PC-3 (cell line): ENCODE data around the gene RETSAT. TPM values are rescaled to one million over a fixed set of nuclear protein-coding genes. Genes with fewer than 3 reads are reported as not detected.

Source experiments
- ATAC-seq: fragments of 200-7000 bp; cut with Tn5 transposase; 2 replicates; pipeline ENCODE4 v1.9.1; 2020; ENCODE audit warnings: mild to moderate bottlenecking, moderate library complexity
- BruUV-seq: library from RNA; stranded (reverse); fragments of 400-500 nt; replicated peaks from 2 replicates; lab custom pipeline; 2021; lab: Mats Ljungman, UMichigan
- CTCF ChIA-PET: fragments of 300-600 bp; sonication (Branson Sonifier 250); formaldehyde crosslinking; loops from one replicate; lab custom pipeline; 2022; ENCODE audit warnings: antibody characterized with exemption; lab: Charles Lee
- POLR2A ChIA-PET: fragments of 300-600 bp; sonication (Branson Sonifier 250); formaldehyde crosslinking; loops from one replicate; lab custom pipeline; 2022; ENCODE audit warnings: antibody characterized with exemption; ENCODE audit not compliant: unreplicated experiment; lab: Charles Lee
- DNase-seq: peaks from one replicate; pipeline ENCODE4 v3.0.0-alpha.2; 2015
- H2AFZ ChIP-seq: fragments of 300-600 bp; sonication (generic); 2 replicates; pipeline ENCODE4 v1.6.0; 2016; ENCODE audit warnings: antibody characterized with exemption, low read length
- H3F3A ChIP-seq: fragments of 300-600 bp; sonication (generic); one replicate; pipeline ENCODE4 v1.6.0; 2017; ENCODE audit warnings: antibody characterized with exemption, low read length, control low read depth, mild to moderate bottlenecking; ENCODE audit not compliant: unreplicated experiment
- H3K27ac ChIP-seq: fragments of 300-600 bp; sonication (generic); 2 replicates; pipeline ENCODE4 v1.5.1; 2016; ENCODE audit warnings: mild to moderate bottlenecking, low read length
- H3K27me3 ChIP-seq: fragments of 300-600 bp; sonication (generic); 2 replicates; pipeline ENCODE4 v1.6.1; 2016; ENCODE audit warnings: low read length, mixed read lengths
- H3K36me3 ChIP-seq: fragments of 300-600 bp; sonication (generic); 2 replicates; pipeline ENCODE4 v1.6.1; 2016; ENCODE audit warnings: low read depth, mixed run types, low read length, mixed read lengths
- H3K4me1 ChIP-seq: fragments of 300-600 bp; sonication (generic); 2 replicates; pipeline ENCODE4 v1.5.1; 2016; ENCODE audit warnings: low read length; ENCODE audit not compliant: insufficient read depth
- H3K4me2 ChIP-seq: fragments of 300-600 bp; sonication (generic); 2 replicates; pipeline ENCODE4 v1.6.0; 2016; ENCODE audit warnings: low read length
- H3K4me3 ChIP-seq: fragments of 300-600 bp; sonication (generic); 2 replicates; pipeline ENCODE4 v1.5.1; 2016; ENCODE audit warnings: mild to moderate bottlenecking, low read length, mixed read lengths
- H3K79me2 ChIP-seq: fragments of 300-600 bp; sonication (generic); 2 replicates; pipeline ENCODE4 v1.6.1; 2017; ENCODE audit warnings: low read length, mixed read lengths
- H3K9ac ChIP-seq: fragments of 300-600 bp; sonication (generic); 2 replicates; pipeline ENCODE4 v1.6.0; 2016; ENCODE audit warnings: mild to moderate bottlenecking, low read length
- H3K9me2 ChIP-seq: fragments of 300-600 bp; sonication (generic); replicated peaks from 2 replicates; pipeline ENCODE4 v1.6.1; 2016; ENCODE audit warnings: mixed run types, low read length, mixed read lengths
- H3K9me3 ChIP-seq: fragments of 300-600 bp; sonication (generic); 2 replicates; pipeline ENCODE4 v1.6.1; 2016; ENCODE audit warnings: low read length, mixed read lengths
- H4K20me1 ChIP-seq: fragments of 300-600 bp; sonication (generic); 2 replicates; pipeline ENCODE4 v1.6.1; 2016; ENCODE audit warnings: low read length, mixed read lengths
- EZH2 ChIP-seq: fragments of 300-600 bp; sonication (generic); IDR thresholded peaks from one replicate; pipeline ENCODE4 v1.6.1; 2017; ENCODE audit warnings: antibody characterized with exemption, mild to moderate bottlenecking, low read length; ENCODE audit not compliant: unreplicated experiment
- EZH2phosphoT487 ChIP-seq: fragments of 300-600 bp; sonication (generic); IDR thresholded peaks from 2 replicates; pipeline ENCODE4 v1.6.1; 2018; ENCODE audit warnings: mild to moderate bottlenecking, antibody characterized with exemption, low read length, borderline replicate concordance
- intact Hi-C: fragments of 100-400 bp; cut with micrococcal nuclease; formaldehyde crosslinking; loops from 2 replicates; pipeline ENCODE4 v1.9.0; 2023
- total RNA-seq: library from RNA; depleted of rRNA; stranded (reverse); fragments of >200 nt; gene quantifications from 2 replicates; pipeline ENCODE4 v1.2.3, GENCODE V29; 2014
- TF ChIP-seq, protein P1 (sequence below): fragments of 300-600 bp; sonication (generic); conservative IDR thresholded peaks from 2 replicates; pipeline ENCODE4 v1.5.1; 2017; ENCODE audit warnings: antibody characterized with exemption, low read depth, mild to moderate bottlenecking, low read length

Gene RETSAT
- total RNA-seq, 1 experiment from 2014 or later = 39.1 TPM

DNA sequence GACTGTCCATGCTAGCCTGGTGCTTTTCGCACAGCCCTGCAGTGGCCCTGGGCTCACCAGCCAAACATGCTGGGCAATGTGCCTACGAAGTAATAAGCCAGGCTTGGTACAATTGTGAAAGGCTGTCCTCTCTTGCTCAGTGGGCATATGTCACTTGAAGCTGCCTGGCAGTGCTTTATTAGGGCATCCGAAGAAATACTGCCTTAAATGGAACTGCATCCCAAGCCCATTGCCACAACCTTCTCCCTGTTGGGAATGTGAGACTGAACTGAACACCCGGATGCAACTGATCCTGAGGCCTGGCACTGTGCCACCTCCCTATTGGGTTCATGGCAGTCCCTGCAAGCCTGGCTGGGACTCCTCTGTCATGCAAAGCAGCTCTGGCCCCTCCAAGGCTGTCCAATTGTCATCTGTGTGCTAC lies 39.9 kb upstream of the RETSAT start:
- Histone ChIP-seq H2AFZ (no peak overlapping the region), H3K9ac (no peak overlapping the region), H4K20me1 (no peaks in the 10 kb centered on the region), H3K4me1 (peaks cover 19% of the 10 kb centered on the region), H3K4me3 (no peak overlapping the region), H3F3A (no peaks in the 10 kb centered on the region), H3K4me2 (no peak overlapping the region), H3K9me2 (no peaks in the 10 kb centered on the region), H3K79me2 (no peaks in the 10 kb centered on the region), H3K36me3 (peaks cover 11% of the 10 kb centered on the region; the same call in 1 of the 2 replicates), H3K27ac (no peak overlapping the region), H3K9me3 (no peaks in the 10 kb centered on the region), H3K27me3 (no peaks in the 10 kb centered on the region)
- no peak for TF ChIP-seq EZH2
- TF ChIP-seq, protein P1, sequence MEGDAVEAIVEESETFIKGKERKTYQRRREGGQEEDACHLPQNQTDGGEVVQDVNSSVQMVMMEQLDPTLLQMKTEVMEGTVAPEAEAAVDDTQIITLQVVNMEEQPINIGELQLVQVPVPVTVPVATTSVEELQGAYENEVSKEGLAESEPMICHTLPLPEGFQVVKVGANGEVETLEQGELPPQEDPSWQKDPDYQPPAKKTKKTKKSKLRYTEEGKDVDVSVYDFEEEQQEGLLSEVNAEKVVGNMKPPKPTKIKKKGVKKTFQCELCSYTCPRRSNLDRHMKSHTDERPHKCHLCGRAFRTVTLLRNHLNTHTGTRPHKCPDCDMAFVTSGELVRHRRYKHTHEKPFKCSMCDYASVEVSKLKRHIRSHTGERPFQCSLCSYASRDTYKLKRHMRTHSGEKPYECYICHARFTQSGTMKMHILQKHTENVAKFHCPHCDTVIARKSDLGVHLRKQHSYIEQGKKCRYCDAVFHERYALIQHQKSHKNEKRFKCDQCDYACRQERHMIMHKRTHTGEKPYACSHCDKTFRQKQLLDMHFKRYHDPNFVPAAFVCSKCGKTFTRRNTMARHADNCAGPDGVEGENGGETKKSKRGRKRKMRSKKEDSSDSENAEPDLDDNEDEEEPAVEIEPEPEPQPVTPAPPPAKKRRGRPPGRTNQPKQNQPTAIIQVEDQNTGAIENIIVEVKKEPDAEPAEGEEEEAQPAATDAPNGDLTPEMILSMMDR = no peak
- no peak for TF ChIP-seq EZH2phosphoT487
- ATAC-seq (no peak), DNase-seq (no peak)
- BruUV-seq = no TSS peak
- ChIA-PET CTCF (no interaction called here), POLR2A (no interaction called here)
- intact Hi-C loops = no loop called here

DNA sequence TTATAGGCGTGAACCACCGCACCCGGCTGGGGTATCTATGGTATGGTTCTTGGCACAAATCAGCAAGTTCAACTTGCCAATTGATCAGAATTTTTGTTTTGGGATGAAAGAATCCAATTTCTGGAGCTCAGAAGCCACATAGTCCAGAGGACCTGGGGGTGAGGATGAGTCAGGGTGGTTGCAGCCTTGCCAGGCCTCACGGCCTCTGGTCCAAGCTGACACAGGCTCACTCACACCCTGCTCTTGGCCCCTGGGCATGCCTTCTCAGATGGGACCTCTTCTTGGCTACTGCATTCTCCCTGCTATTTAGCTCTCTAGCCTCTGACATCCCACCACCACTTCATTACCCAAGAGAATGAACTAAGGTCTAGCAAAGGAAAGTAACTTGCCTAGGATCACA lies 39.5 kb upstream of the RETSAT start:
- Histone ChIP-seq H3K36me3 (peaks cover 13% of the 10 kb centered on the region; the same call in 1 of the 2 replicates), H3K4me2 (no peak overlapping the region), H2AFZ (no peak overlapping the region), H3K27me3 (no peaks in the 10 kb centered on the region), H3K9me3 (no peaks in the 10 kb centered on the region), H3K9me2 (no peaks in the 10 kb centered on the region), H3K27ac (no peak overlapping the region), H3K79me2 (no peaks in the 10 kb centered on the region), H3K4me3 (no peak overlapping the region), H3K4me1 (peaks cover 19% of the 10 kb centered on the region), H3K9ac (no peak overlapping the region), H4K20me1 (no peaks in the 10 kb centered on the region), H3F3A (no peaks in the 10 kb centered on the region)
- POLR2A ChIA-PET = interaction anchor here (0.7 kb wide), 1 partner anchor 23 kb away, joined by 6 read pairs; no protein-coding TSS in a partner anchor
- peak; percentile 39; the same call in 1 of the 2 replicates for ATAC-seq
- intact Hi-C loops = no loop called here
- peak; percentile 21 for DNase-seq
- CTCF ChIA-PET = no interaction called here
- TF ChIP-seq EZH2phosphoT487 = no peak
- TF ChIP-seq, protein P1 = no peak
- no peak for TF ChIP-seq EZH2
- BruUV-seq = TSS peak; percentile 12

DNA sequence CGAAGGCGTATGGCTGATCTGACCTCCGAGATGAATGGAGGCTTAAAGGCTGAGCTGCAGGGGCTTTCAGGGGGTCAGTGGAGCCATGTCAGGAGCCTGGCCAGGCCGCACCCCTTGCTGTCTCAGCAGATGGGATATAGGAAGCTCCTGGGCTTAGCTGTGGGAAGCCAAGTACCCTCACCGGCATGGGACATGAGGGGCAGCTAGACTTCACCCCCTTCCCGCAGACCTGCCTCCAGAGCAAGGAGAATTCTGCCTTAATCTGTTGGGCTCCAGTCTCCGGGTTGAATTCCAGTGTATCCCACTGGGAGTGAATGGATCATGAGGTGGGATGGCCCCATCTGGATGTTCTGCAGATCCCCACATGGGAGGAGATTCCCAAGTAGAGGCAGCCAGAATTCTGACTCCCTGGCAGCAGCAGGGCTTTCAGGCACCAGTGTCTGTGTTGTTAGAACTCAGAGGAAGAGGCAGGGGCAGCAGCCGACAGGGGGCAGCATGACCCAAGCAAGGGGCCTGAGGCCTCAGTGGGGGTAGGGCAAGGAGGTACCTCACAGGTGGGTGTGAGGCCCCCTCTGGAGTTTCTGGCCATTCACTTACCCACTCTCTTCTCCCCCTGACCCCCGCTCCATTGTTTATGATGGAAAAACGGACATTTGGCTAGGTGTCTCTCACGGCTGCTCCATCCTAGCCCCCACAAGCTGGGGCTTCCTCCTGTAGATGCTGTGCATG lies 36.8 kb upstream of the RETSAT start:
- intact Hi-C loops = no loop called here
- H3K9me2 ChIP-seq = no peaks in the 10 kb centered on the region
- TSS peak; percentile 25 for BruUV-seq
- peak; percentile 66 for ATAC-seq
- H2AFZ ChIP-seq = no peak overlapping the region
- H3K27me3 ChIP-seq = no peaks in the 10 kb centered on the region
- ChIA-PET POLR2A (no interaction called here), CTCF (no interaction called here)
- no peaks in the 10 kb centered on the region for H3F3A ChIP-seq
- H3K79me2 ChIP-seq = no peaks in the 10 kb centered on the region
- peak; percentile 58 for DNase-seq
- H3K4me2 ChIP-seq = no peak overlapping the region
- peaks cover 19% of the 10 kb centered on the region; the same call in 1 of the 2 replicates for H3K36me3 ChIP-seq
- H3K4me3 ChIP-seq = no peak overlapping the region
- no peak for TF ChIP-seq EZH2phosphoT487
- TF ChIP-seq, protein P1 = peak; percentile 78
- no peak overlapping the region for H3K27ac ChIP-seq
- no peak overlapping the region for H3K9ac ChIP-seq
- H4K20me1 ChIP-seq = no peaks in the 10 kb centered on the region
- peaks cover 2% of the 10 kb centered on the region for H3K4me1 ChIP-seq
- H3K9me3 ChIP-seq = no peaks in the 10 kb centered on the region
